Caco-2 (cell line): Measurements from ENCODE around the gene EHBP1. TPM values are rescaled to one million over a fixed set of nuclear protein-coding genes. Genes with fewer than 3 reads are reported as not detected.
"Not testable (repeated sequence)": the region's sequence is repeated elsewhere in the genome, so short reads cannot be mapped to it uniquely, and the experiment has no call there.

ENCODE experiments used
- BruUV-seq: library from RNA; stranded (reverse); fragments of 400-500 nt; replicated peaks from 2 replicates; lab custom pipeline; 2021; lab: Mats Ljungman, UMichigan
- CTCF ChIA-PET: fragments of 300-600 bp; sonication (Branson Sonifier 250); formaldehyde crosslinking; loops from one replicate; lab custom pipeline; 2022; ENCODE audit warnings: antibody characterized with exemption; lab: Charles Lee
- POLR2A ChIA-PET: fragments of 300-600 bp; sonication (Branson Sonifier 250); formaldehyde crosslinking; loops from one replicate; lab custom pipeline; 2022; ENCODE audit warnings: antibody characterized with exemption; lab: Charles Lee
- DNase-seq, 2 experiments: peaks; one replicate each; pipeline versions ENCODE4 v3.0.0 to v3.0.0-alpha.2; 2020 to 2022
- H3K27me3 ChIP-seq: replicated peaks from 2 replicates; pipeline ENCODE4 v1.6.0; 2011; ENCODE audit warnings: low read length; ENCODE audit not compliant: control insufficient read depth, insufficient read depth
- H3K36me3 ChIP-seq: 2 replicates; pipeline ENCODE4 v1.5.1; 2011; ENCODE audit warnings: low read length; ENCODE audit not compliant: control insufficient read depth, insufficient read depth
- H3K4me1 ChIP-seq: fragments of 250-450 bp; sonication (Bioruptor Pico); 2 replicates; pipeline ENCODE4 v1.5.1; 2020; ENCODE audit warnings: mild to moderate bottlenecking
- H3K4me3 ChIP-seq: 2 replicates; pipeline ENCODE4 v1.5.1; 2011; ENCODE audit warnings: low read depth, mild to moderate bottlenecking, control low read depth, low read length
- H3K9me3 ChIP-seq: fragments of 250-450 bp; sonication (Bioruptor Pico); 2 replicates; pipeline ENCODE4 v1.5.1; 2020; ENCODE audit warnings: mild to moderate bottlenecking, moderate library complexity
- H3K27ac Mint-ChIP-seq: one replicate; pipeline ENCODE4 v1.8.0; 2022; ENCODE audit warnings: mixed read lengths; ENCODE audit not compliant: unreplicated experiment
- H3K27me3 Mint-ChIP-seq: one replicate; pipeline ENCODE4 v1.8.0; 2022; ENCODE audit warnings: mixed read lengths; ENCODE audit not compliant: insufficient read depth, unreplicated experiment
- H3K36me3 Mint-ChIP-seq: one replicate; pipeline ENCODE4 v1.8.0; 2022; ENCODE audit warnings: mild to moderate bottlenecking, mixed read lengths; ENCODE audit not compliant: insufficient read depth, unreplicated experiment
- H3K4me1 Mint-ChIP-seq: one replicate; pipeline ENCODE4 v1.8.0; 2022; ENCODE audit warnings: low read depth, mixed read lengths; ENCODE audit not compliant: unreplicated experiment
- H3K4me3 Mint-ChIP-seq: one replicate; pipeline ENCODE4 v1.8.0; 2022; ENCODE audit warnings: mild to moderate bottlenecking, moderate library complexity, mixed read lengths; ENCODE audit not compliant: unreplicated experiment
- H3K9me3 Mint-ChIP-seq: one replicate; pipeline ENCODE4 v1.8.0; 2022; ENCODE audit warnings: mixed read lengths; ENCODE audit not compliant: unreplicated experiment
- CTCF ChIP-seq, 2 experiments: fragments of 200-600 bp in 1 of 2; IDR thresholded peaks; 1 replicate in 1 of 2; 2 replicates in 1 of 2; pipeline versions ENCODE4 v1.5.1 to v1.8.0; 2011 to 2022; ENCODE audit warnings: antibody characterized with exemption in 1 of 2, control low read depth in 1 of 2, inconsistent platforms in 1 of 2, low read depth in 1 of 2, low read length in 1 of 2, mild to moderate bottlenecking in 1 of 2, moderate library complexity in 1 of 2; ENCODE audit not compliant: insufficient read depth in 1 of 2, severe bottlenecking in 1 of 2, unreplicated experiment in 1 of 2
- intact Hi-C: fragments of 100-400 bp; cut with micrococcal nuclease; formaldehyde crosslinking; loops from one replicate; pipeline ENCODE4 v1.10.0; 2022; ENCODE audit not compliant: unreplicated experiment
- total RNA-seq: library from RNA; stranded (reverse); gene quantifications from 2 replicates; pipeline ENCODE4 v1.2.3, GENCODE V29; 2022

Gene EHBP1
- total RNA-seq, 1 experiment from 2014 or later, result 120 TPM

DNA sequence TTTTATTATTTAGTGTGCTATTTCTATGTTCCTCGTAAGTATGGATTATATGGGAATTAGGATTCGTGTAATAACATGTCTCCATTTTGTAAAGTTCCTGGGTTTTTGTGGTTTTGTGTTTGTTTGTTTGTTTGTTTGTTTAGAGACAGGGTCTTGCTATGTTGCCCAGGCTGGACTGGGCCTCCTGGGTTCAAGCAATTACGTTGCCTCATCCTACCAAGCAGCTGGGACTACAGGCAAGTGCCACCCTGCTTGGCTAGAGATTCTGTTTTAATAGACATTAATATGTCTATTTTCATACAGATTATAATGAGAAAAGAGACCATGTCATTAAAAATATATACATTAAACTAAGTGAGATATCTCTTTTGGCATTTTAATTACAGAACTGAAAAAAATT is 309.9 kb downstream of the EHBP1 start:
- Mint-ChIP-seq H3K36me3 (peaks cover 13% of the 10 kb centered on the region), H3K27me3 (no peaks in the 10 kb centered on the region), H3K9me3 (no peaks in the 10 kb centered on the region), H3K4me3 (no peak overlapping the region), H3K27ac (no peak overlapping the region), H3K4me1 (no peaks in the 10 kb centered on the region)
- BruUV-seq, result no TSS peak
- POLR2A ChIA-PET, result no interaction called here
- Histone ChIP-seq H3K4me3 (no peak overlapping the region), H3K9me3 (no peaks in the 10 kb centered on the region), H3K4me1 (no peaks in the 10 kb centered on the region), H3K36me3 (no peaks in the 10 kb centered on the region; the same call in 1 of the 2 replicates), H3K27me3 (no peaks in the 10 kb centered on the region)
- intact Hi-C loops, result no loop called here
- DNase-seq, result no peak
- CTCF ChIA-PET, result no interaction called here
- no peak for TF ChIP-seq CTCF (IDR thresholded peaks at IDR 0.05; ENCODE audit: insufficient read depth in 1 of 2, low read depth in 1 of 2, low read length in 1 of 2, severe bottlenecking in 1 of 2, unreplicated experiment in 1 of 2)

GRCh38 chr2:63018439-63018838 is 312.9 kb downstream of the EHBP1 start:
- Mint-ChIP-seq H3K4me1 (no peaks in the 10 kb centered on the region), H3K27me3 (no peaks in the 10 kb centered on the region), H3K27ac (no peak overlapping the region), H3K36me3 (peaks cover 24% of the 10 kb centered on the region), H3K9me3 (no peaks in the 10 kb centered on the region), H3K4me3 (no peak overlapping the region)
- H3K36me3 ChIP-seq, result no peaks in the 10 kb centered on the region; the same call in 1 of the 2 replicates
- H3K9me3 ChIP-seq, result no peaks in the 10 kb centered on the region
- POLR2A ChIA-PET, result no interaction called here
- no peak for DNase-seq
- H3K27me3 ChIP-seq, result no peaks in the 10 kb centered on the region
- no TSS peak for BruUV-seq
- CTCF ChIA-PET, result no interaction called here
- no peak overlapping the region for H3K4me3 ChIP-seq
- no peaks in the 10 kb centered on the region for H3K4me1 ChIP-seq
- intact Hi-C loops, result no loop called here
- TF ChIP-seq CTCF (IDR thresholded peaks at IDR 0.05; ENCODE audit: insufficient read depth in 1 of 2, low read depth in 1 of 2, low read length in 1 of 2, severe bottlenecking in 1 of 2, unreplicated experiment in 1 of 2), result no peak

- intact Hi-C loops, result loop anchor here (10.0 kb wide), 1 partner anchor 565 kb away; no protein-coding TSS in a partner anchor
- CTCF ChIA-PET, H3K4me1 Mint-ChIP-seq, H3K9me3 Mint-ChIP-seq, H3K4me3 ChIP-seq, H3K4me1 ChIP-seq, DNase-seq, POLR2A ChIA-PET, H3K4me3 Mint-ChIP-seq, H3K27me3 Mint-ChIP-seq, H3K9me3 ChIP-seq, H3K27ac Mint-ChIP-seq, H3K36me3 ChIP-seq, BruUV-seq, H3K27me3 ChIP-seq: not testable (repeated sequence)
- H3K36me3 Mint-ChIP-seq, result peaks cover 25% of the 10 kb centered on the region
These were observed 314.2 kb downstream of the EHBP1 start for GRCh38 chr2:63019686-63020085.

- Mint-ChIP-seq H3K4me3 (no peak overlapping the region), H3K27me3 (no peaks in the 10 kb centered on the region), H3K4me1 (no peaks in the 10 kb centered on the region), H3K9me3 (no peaks in the 10 kb centered on the region), H3K27ac (no peak overlapping the region), H3K36me3 (peaks cover 36% of the 10 kb centered on the region)
- H3K9me3 ChIP-seq, result no peaks in the 10 kb centered on the region
- no peak overlapping the region for H3K4me3 ChIP-seq
- intact Hi-C loops, result loop anchor here (10.0 kb wide), 1 partner anchor 569 kb away; no protein-coding TSS in a partner anchor
- peak; percentile 22 to 49 for TF ChIP-seq CTCF (IDR thresholded peaks at IDR 0.05; ENCODE audit: insufficient read depth in 1 of 2, low read depth in 1 of 2, low read length in 1 of 2, severe bottlenecking in 1 of 2, unreplicated experiment in 1 of 2)
- CTCF ChIA-PET, result no interaction called here
- H3K4me1 ChIP-seq, result no peaks in the 10 kb centered on the region
- peak in 1 of 2 experiments; percentile 44 for DNase-seq
- H3K36me3 ChIP-seq, result peaks cover 4% of the 10 kb centered on the region
- H3K27me3 ChIP-seq, result no peaks in the 10 kb centered on the region
- POLR2A ChIA-PET, result no interaction called here
- no TSS peak for BruUV-seq
These were observed 317.9 kb downstream of the EHBP1 start for GRCh38 chr2:63023444-63023843.
